DOHH2 (cell line): Measurements from ENCODE around the gene UNC13A.

ENCODE experiments used
- CTCF ChIP-seq: fragments of 200-600 bp; sonication (generic); IDR thresholded peaks from one replicate; pipeline ENCODE4 v1.5.1; 2014; ENCODE audit warnings: antibody characterized with exemption, mild to moderate bottlenecking, low read depth, low read length; ENCODE audit not compliant: poor library complexity, severe bottlenecking
- EZH2phosphoT487 ChIP-seq: fragments of 200-600 bp; sonication (generic); IDR thresholded peaks from 2 replicates; pipeline ENCODE4 v1.6.1; 2017; ENCODE audit warnings: borderline replicate concordance, mild to moderate bottlenecking, antibody characterized with exemption, low read length, moderate library complexity, mixed read lengths

DNA sequence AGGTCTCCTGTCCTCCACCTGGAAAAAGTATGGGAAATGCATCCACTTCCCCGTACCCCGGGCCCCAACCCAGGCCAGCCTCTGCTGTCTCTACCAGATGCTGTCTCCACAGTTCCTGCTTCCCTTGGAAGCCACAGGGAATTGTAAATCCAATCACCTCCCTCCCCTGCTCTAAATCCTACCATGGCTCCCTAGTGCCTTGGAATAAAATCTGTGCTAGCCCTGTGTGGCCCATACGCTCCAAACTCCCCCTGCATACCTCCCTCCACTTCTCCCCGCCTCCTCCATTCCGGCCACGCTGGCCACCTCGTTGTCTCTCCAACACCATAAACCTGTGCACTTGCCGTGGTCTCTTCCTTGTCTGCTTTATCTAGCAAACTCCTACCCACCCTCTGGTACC lies 31.2 kb downstream of the UNC13A start:
- TF ChIP-seq CTCF (no peak), EZH2phosphoT487 (no peak)
